ENCODE results near the gene PRCP. TPM values are rescaled to one million over a fixed set of nuclear protein-coding genes. Genes with fewer than 3 reads are reported as not detected.

PRCP gene
- total RNA-seq, 1 experiment from 2014 or later: 51.5 TPM

GRCh38 chr11:82890002-82890341, 10.3 kb downstream of the PRCP start:
- Histone ChIP-seq H3K9me2 (replicated peaks; ENCODE audit: low read length) (no peaks in the 10 kb centered on the region), H3K27ac (ENCODE audit: low read length) (no peak overlapping the region), H3K4me3 (ENCODE audit: low read length) (no peak overlapping the region), H3K79me2 (ENCODE audit: low read length) (0 out of 2 replicates have a peak, but pooled peaks cover 5% of the 10 kb centered on the region), H4K20me1 (ENCODE audit: low read length) (no peaks in the 10 kb centered on the region), H3F3A (ENCODE audit: low read length, unreplicated experiment) (no peaks in the 10 kb centered on the region), H3K9me3 (ENCODE audit: low read length) (no peaks in the 10 kb centered on the region), H3K9ac (ENCODE audit: low read length) (no peak overlapping the region), H3K4me2 (ENCODE audit: low read length) (no peak overlapping the region; the same call in 1 of the 2 replicates), H3K27me3 (ENCODE audit: low read length) (no peaks in the 10 kb centered on the region), H3K36me3 (ENCODE audit: low read depth, low read length) (no peaks in the 10 kb centered on the region), H2AFZ (ENCODE audit: low read length) (no peak overlapping the region), H3K4me1 (ENCODE audit: insufficient read depth, low read length) (peaks cover 10% of the 10 kb centered on the region)
- TF ChIP-seq EZH2 (IDR thresholded peaks at IDR 0.05; ENCODE audit: low read length, unreplicated experiment): no peak
- TF ChIP-seq EZH2phosphoT487 (IDR thresholded peaks at IDR 0.05; ENCODE audit: borderline replicate concordance, low read length): no peak
- TF ChIP-seq, protein P1, sequence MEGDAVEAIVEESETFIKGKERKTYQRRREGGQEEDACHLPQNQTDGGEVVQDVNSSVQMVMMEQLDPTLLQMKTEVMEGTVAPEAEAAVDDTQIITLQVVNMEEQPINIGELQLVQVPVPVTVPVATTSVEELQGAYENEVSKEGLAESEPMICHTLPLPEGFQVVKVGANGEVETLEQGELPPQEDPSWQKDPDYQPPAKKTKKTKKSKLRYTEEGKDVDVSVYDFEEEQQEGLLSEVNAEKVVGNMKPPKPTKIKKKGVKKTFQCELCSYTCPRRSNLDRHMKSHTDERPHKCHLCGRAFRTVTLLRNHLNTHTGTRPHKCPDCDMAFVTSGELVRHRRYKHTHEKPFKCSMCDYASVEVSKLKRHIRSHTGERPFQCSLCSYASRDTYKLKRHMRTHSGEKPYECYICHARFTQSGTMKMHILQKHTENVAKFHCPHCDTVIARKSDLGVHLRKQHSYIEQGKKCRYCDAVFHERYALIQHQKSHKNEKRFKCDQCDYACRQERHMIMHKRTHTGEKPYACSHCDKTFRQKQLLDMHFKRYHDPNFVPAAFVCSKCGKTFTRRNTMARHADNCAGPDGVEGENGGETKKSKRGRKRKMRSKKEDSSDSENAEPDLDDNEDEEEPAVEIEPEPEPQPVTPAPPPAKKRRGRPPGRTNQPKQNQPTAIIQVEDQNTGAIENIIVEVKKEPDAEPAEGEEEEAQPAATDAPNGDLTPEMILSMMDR (conservative IDR thresholded peaks at IDR 0.05; ENCODE audit: low read depth, low read length): no peak
- DNase-seq: no peak
- BruUV-seq (replicated peaks): no TSS peak
- intact Hi-C loops (cut with micrococcal nuclease): no loop called here
- ChIA-PET POLR2A (ENCODE audit: unreplicated experiment) (no interaction called here), CTCF (no interaction called here)
- ATAC-seq: peak; percentile 15; the same call in 1 of the 2 replicates

DNA sequence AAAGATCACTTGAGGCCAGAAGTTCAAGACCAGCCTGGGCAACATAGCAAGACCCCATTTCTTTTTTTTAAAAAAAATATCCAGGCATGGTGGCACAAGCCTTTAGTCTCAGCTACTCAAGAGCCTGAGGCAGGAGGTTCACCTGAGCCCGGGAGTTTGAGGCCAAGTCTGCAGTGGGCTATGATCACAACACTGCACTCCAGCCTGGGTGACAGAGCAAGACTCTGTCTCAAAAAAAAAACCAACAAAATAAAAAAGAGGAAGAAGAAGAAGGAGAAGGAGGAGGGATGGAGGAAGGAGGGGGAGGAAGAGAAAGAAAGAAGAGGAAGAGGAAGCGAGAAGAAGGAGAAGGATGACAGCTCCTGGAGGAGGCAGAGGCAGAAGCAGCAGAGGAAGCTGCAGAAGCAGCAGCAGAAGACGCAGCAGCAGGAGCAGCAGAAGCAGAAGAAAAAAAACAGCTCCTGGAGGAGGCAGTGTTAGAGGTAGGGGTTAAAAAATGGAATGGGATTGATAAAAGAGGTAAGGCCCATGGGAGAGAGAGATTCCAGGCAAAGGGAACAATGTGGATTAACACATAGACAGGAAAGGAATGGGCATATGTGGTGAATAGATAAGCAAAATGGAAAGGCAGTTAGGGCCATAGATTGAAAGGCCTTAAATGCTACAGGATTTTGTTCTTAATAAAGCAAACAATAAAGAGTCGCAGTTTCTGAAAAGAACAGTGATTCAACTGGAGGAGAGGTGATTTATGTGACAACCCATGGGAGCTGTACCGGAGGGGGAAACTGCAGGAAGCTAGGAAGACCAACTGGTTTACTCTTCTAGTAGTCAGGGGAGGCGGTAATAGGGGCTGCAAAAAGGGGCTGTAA, 10.9 kb downstream of the PRCP start:
- Histone ChIP-seq H3K4me1 (ENCODE audit: insufficient read depth, low read length) (peaks cover 10% of the 10 kb centered on the region), H2AFZ (ENCODE audit: low read length) (no peak overlapping the region), H4K20me1 (ENCODE audit: low read length) (no peaks in the 10 kb centered on the region), H3K4me2 (ENCODE audit: low read length) (no peak overlapping the region; the same call in 1 of the 2 replicates), H3K4me3 (ENCODE audit: low read length) (no peak overlapping the region), H3F3A (ENCODE audit: low read length, unreplicated experiment) (no peaks in the 10 kb centered on the region), H3K79me2 (ENCODE audit: low read length) (0 out of 2 replicates have a peak, but pooled peaks cover 2% of the 10 kb centered on the region), H3K27ac (ENCODE audit: low read length) (no peak overlapping the region), H3K27me3 (ENCODE audit: low read length) (no peaks in the 10 kb centered on the region), H3K9me2 (replicated peaks; ENCODE audit: low read length) (no peaks in the 10 kb centered on the region), H3K9ac (ENCODE audit: low read length) (no peak overlapping the region), H3K36me3 (ENCODE audit: low read depth, low read length) (no peaks in the 10 kb centered on the region), H3K9me3 (ENCODE audit: low read length) (no peaks in the 10 kb centered on the region)
- BruUV-seq (replicated peaks): no TSS peak
- peak; percentile 46 for DNase-seq
- ChIA-PET POLR2A (ENCODE audit: unreplicated experiment) (no interaction called here), CTCF (no interaction called here)
- intact Hi-C loops (cut with micrococcal nuclease): no loop called here
- peak; percentile 68 for ATAC-seq
- no peak for TF ChIP-seq EZH2 (IDR thresholded peaks at IDR 0.05; ENCODE audit: low read length, unreplicated experiment)
- no peak for TF ChIP-seq EZH2phosphoT487 (IDR thresholded peaks at IDR 0.05; ENCODE audit: borderline replicate concordance, low read length)
- TF ChIP-seq, protein P1 (conservative IDR thresholded peaks at IDR 0.05; ENCODE audit: low read depth, low read length): no peak

- no peaks in the 10 kb centered on the region for H3K27me3 ChIP-seq (ENCODE audit: low read length)
- CTCF ChIA-PET: no interaction called here
- H3K4me1 ChIP-seq (ENCODE audit: insufficient read depth, low read length): no peaks in the 10 kb centered on the region
- intact Hi-C loops (cut with micrococcal nuclease): no loop called here
- TF ChIP-seq EZH2phosphoT487 (IDR thresholded peaks at IDR 0.05; ENCODE audit: borderline replicate concordance, low read length) (no peak), EZH2 (IDR thresholded peaks at IDR 0.05; ENCODE audit: low read length, unreplicated experiment) (no peak)
- TF ChIP-seq, protein P1 (conservative IDR thresholded peaks at IDR 0.05; ENCODE audit: low read depth, low read length): no peak
- no peak overlapping the region for H3K27ac ChIP-seq (ENCODE audit: low read length)
- ATAC-seq (no peak), DNase-seq (no peak)
- no peaks in the 10 kb centered on the region for H3F3A ChIP-seq (ENCODE audit: low read length, unreplicated experiment)
- H3K79me2 ChIP-seq (ENCODE audit: low read length): no peaks in the 10 kb centered on the region
- H3K9me2 ChIP-seq (replicated peaks; ENCODE audit: low read length): no peaks in the 10 kb centered on the region
- POLR2A ChIA-PET (ENCODE audit: unreplicated experiment): no interaction called here
- H3K9ac ChIP-seq (ENCODE audit: low read length): no peak overlapping the region
- no peaks in the 10 kb centered on the region for H3K36me3 ChIP-seq (ENCODE audit: low read depth, low read length)
- no peak overlapping the region for H3K4me3 ChIP-seq (ENCODE audit: low read length)
- no TSS peak for BruUV-seq (replicated peaks)
- no peak overlapping the region for H2AFZ ChIP-seq (ENCODE audit: low read length)
- H3K4me2 ChIP-seq (ENCODE audit: low read length): no peak overlapping the region
- no peaks in the 10 kb centered on the region for H4K20me1 ChIP-seq (ENCODE audit: low read length)
- no peaks in the 10 kb centered on the region for H3K9me3 ChIP-seq (ENCODE audit: low read length)
Observed at GRCh38 chr11:82883853-82884252, 16.4 kb downstream of the PRCP start.

Data from PC-3 (cell line).